Breast epithelium (tissue), 3 donors: ENCODE results near the gene PRRC2B.

Source experiments
- CTCF ChIP-seq, 3 donors: fragments of 450-650 bp; IDR thresholded peaks; one replicate each; pipeline ENCODE4 v1.5.1; 2016 to 2017; ENCODE audit warnings: antibody characterized with exemption in 3 of 3, mild to moderate bottlenecking in 3 of 3, moderate library complexity in 3 of 3
- POLR2AphosphoS5 ChIP-seq, 3 donors: sonication (generic); formaldehyde crosslinking; IDR thresholded peaks; one replicate each; pipeline ENCODE4 v1.6.1; 2017; ENCODE audit warnings: antibody characterized with exemption in 3 of 3

- TF ChIP-seq CTCF (IDR thresholded peaks at IDR 0.05), result peak; percentile 31 to 72 (median 38)
- no peak for TF ChIP-seq POLR2AphosphoS5 (IDR thresholded peaks at IDR 0.05)
Measured at GRCh38 chr9:131422241-131422792, 28.4 kb downstream of the PRRC2B start.
